HG03025 (cell line): Measurements from ENCODE around the gene SMAD3.

Experiments used
- ATAC-seq: cut with Tn5 transposase; IDR thresholded peaks from one replicate; pipeline ENCODE4 v1.9.1; 2021; ENCODE audit warnings: mild to moderate bottlenecking, moderate library complexity; ENCODE audit not compliant: unreplicated experiment, low FRiP score

Gene SMAD3

GRCh38 chr15:67175643-67176071 is 110.3 kb downstream of the SMAD3 start:
- ATAC-seq, result no peak

DNA sequence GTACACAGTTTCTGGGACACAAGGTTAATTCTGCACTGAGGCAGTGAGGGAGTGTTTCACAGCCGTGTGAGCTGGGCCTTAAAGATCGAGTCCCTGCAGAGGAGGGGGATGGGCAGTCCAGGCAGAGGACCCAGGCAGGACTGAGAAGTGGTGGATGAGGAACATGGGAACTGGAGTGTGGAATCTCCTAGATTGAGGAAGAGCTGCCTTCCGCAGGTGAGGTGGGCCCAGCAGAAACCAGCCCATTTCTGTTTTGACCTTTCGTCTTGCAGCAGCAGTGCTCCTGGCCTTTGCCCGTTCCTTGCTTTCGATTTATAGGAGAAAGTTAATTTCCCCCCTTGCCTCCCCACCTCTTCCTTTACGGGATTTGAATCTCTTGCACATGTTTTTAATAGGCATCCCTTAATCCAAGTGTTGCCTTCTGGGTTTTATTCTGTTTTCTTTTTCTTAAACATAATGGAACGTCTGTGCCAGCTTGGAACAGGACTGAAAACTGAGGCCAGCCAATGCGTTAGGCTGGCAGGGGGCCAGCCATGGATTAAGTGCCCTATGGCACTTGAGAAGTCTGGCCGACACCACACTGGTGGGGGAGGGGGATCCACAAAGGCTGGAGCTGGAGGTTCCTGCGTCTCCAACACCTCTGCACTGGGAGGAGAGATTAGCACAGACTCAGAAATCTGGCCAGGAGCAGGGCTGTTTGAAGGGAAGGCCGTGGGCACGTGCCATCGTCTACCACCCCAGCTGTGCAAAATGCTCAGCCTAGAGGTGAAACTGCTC is 111.0 kb downstream of the SMAD3 start:
- no peak for ATAC-seq

GRCh38 chr15:67177752-67178151 is 112.3 kb downstream of the SMAD3 start:
- no peak for ATAC-seq

- ATAC-seq, result no peak
Observed at GRCh38 chr15:67178569-67179210, 113.3 kb downstream of the SMAD3 start.

DNA sequence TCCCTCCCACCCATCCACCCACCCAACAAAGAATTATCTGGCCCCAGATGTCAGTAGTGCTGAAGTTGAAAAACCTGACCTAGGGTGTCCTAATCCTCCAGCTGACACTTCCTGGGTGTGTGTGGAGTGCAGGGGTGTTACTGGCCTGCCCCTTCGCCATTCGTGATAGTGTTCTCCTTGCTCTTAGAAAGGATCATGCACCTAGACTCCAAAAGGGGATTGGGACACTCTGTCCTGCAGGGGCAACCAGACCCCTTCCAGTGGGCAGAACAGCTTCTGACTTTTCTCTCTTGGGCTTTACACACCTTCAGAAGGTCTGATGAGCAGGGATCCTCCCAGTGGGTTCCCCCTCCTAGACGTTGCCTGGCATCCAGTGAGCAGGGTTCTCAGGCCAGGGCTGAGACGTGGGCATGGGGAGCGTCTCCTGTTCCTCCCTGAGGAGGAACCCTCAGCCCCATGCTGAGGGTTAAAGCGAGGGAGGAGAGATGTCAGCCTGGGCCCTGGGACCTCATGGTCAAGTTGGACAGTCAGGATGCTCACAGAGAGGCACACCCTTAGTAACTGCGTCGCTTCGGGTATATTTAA is 114.1 kb downstream of the SMAD3 start:
- ATAC-seq, result no peak

GRCh38 chr15:67180035-67180434 is 114.6 kb downstream of the SMAD3 start:
- ATAC-seq, result no peak

DNA sequence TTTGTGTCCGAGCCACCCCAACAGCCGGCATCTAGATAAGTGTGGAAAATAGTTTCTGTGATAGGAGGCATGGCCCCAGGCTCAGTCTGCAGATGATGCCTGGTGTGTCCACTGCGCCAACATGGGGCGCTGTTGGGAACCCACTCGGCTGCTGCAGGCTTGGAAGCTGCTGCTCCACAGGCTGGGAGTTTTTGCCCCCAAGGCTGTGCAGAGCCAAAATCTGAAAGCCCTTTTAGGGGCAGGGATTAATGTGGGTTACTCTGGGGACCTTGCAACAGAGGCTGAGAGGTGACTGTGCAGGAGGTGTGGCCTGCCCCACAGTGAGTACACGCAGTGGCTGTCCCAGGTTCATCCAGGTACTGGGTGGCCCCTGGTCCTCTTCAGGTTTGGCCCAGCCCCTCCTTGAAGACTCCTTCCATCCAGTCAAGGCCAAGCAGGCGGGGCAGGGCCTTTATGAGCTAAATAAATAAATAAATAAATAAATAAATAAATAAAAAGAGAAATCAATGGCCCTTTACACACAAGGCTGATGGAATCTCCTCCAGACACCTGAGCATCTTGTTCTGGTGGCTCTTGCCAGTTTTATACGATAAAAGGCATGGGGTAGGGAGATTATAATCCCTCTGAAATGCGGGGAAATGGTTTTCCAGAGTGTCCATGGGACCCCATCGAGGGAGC is 115.3 kb downstream of the SMAD3 start:
- no peak for ATAC-seq

GRCh38 chr15:67181221-67181639 is 115.8 kb downstream of the SMAD3 start:
- no peak for ATAC-seq

DNA sequence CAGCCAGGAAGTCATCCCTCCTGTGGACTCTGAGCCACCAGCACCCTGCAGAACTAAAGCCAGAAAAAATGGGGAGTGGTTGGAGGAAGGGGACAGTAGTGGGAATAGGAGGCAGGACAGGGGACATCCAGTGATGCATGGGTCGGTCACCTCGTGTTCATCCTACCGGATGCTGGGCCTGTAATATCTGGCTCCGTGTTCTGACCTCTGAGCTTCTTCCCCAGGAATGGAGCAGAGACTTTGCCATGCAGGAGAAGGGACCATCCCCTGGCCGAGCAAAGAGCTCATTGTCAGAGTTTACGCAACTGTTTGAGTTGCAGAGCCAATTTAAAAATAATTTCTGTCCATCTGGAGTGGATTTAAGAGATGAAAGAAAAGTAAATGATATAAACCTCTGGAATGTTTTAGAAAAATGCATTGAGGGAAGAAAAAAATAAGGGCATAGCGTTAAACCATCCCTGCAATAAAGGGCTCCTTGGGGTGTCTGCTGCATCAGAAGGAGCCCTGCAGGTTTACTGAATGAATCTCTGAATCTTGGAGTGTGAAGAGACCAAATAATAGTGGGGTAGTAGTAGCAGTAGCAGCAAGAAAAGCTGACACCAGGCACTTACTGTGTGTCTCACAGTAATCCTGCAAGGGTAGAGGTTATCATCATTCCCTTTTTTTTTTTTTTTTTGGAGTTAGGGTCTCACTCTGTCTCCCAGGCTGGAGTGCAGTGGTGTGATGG is 118.2 kb downstream of the SMAD3 start:
- ATAC-seq, result no peak

DNA sequence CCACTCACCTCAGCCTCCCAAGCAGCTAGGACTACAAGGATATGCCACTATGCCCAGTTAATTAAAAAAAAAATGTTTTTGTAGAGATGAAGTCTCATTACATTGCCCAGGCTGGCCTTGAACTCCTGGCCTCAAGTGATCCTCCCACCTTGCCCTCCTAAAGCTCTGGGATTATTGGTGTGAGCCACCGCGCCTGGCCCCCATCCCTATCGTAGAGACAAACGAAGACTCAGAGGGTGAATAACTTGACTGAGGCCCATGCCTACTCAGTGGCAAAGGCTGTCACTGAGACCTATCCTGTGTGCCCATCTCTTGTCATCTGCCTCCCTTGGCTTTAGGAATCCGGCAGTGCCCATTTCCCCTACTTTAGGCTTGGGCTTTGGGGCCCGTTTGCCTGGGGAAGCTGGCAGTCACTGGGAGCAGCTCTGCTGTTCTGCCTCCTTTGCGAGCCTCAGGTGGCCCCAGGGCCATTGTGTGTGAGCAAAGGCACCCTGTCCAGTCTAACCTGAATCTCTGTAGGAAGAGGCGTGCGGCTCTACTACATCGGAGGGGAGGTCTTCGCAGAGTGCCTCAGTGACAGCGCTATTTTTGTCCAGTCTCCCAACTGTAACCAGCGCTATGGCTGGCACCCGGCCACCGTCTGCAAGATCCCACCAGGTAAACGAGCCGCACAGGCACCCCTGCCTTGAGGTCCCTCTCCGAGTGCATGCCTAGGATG is 119.0 kb downstream of the SMAD3 start:
- no peak for ATAC-seq

DNA sequence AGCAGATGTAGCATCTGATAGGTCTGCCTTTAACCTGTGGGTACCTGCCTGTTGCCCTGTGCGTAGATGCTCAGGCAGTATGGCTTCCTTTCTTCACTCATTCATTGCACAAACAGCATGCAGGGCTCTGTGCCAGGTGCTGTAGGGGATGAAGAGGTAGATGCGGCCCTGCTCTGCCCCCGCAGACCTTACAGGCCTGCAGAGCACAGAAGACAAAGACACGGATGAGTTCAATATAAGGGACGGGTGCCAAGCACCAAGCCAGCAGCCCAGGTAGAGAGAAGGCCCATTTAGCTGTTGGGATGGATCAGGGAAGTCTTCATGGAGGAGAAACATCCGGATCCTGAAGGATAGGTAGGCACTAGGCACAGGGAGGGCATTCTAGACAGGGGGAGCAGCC is 119.6 kb downstream of the SMAD3 start:
- no peak for ATAC-seq

GRCh38 chr15:67185621-67186225 is 120.3 kb downstream of the SMAD3 start:
- no peak for ATAC-seq

DNA sequence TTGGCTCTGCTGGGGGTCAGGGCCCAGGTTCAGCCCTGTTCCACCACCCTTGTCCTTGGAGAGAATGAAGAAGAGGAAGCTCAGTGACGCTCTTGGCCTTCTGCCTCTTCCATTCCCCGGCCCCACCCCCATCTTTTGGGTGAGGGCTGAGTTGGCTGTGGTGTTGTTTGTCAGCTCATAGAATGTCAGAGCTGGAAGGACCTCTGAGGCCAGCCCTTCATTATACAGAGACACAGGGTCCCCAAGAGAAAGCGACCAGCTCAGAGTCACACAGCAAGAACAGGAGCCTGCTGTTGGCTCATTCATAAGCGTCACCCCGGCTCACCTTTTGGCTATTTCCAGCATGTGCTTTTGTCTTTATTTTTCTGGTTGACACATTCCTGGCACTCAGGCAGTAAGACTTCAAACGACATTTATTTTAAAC is 120.8 kb downstream of the SMAD3 start:
- ATAC-seq, result no peak

DNA sequence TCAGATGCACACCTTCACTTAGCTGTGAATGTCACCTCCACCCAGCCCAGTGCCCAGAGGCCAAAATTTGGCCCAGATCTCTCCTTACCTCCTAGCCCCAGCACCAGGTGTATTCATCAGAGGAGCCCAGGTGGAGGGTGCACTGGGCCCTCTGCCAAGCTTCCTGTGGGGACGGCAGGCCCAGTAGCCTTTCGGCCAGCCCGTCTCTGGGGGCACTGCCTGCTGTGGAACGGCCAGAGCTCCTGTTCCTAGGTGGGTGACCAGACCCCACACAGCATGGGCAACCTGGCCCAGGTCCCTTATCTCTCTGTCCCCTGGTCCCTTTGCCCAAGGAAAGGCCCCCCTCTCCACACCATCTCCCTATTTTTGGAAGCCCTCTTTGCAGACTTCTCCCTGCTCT is 121.3 kb downstream of the SMAD3 start:
- no peak for ATAC-seq

DNA sequence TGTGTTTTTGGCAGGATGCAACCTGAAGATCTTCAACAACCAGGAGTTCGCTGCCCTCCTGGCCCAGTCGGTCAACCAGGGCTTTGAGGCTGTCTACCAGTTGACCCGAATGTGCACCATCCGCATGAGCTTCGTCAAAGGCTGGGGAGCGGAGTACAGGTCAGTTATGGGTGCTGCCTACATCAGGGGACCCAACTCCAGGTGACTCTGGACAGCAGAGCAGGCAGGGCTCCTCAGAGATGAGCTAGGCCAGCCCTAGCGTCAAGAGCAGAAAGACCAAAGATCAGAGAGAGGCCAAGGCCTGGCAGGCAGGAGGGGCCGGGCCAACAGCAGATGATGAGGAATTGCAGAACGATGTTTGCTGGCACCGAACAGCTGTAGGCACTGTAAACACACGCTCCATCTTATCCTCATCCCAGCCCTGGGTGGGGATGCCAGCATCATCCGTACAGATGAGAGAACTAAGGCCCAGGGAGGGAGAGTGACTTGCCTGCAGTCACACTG is 122.0 kb downstream of the SMAD3 start:
- ATAC-seq, result no peak

GRCh38 chr15:67188551-67189218 is 123.3 kb downstream of the SMAD3 start:
- no peak for ATAC-seq

GRCh38 chr15:67189326-67190051 is 124.1 kb downstream of the SMAD3 start:
- no peak for ATAC-seq

GRCh38 chr15:67190326-67190725 is 124.9 kb downstream of the SMAD3 start:
- no peak for ATAC-seq
